Measurements from ENCODE around the gene C12orf57.
A peak's percentile ranks its signal among the peaks of the same experiment; 100 is the strongest.

The C12orf57 gene

GRCh38 chr12:6961695-6962284 lies 18.0 kb downstream of the C12orf57 start:
- peak overlapping the region; percentile 55 for H3K4me3 ChIP-seq (ENCODE audit: low read depth, low read length)
- H3K36me3 ChIP-seq = peaks cover 24% of the 10 kb centered on the region
- peak; percentile 83 for TF ChIP-seq CTCF (IDR thresholded peaks at IDR 0.05; ENCODE audit: low read depth, low read length)
- H3K9me3 ChIP-seq = no peaks in the 10 kb centered on the region
- peaks cover 35% of the 10 kb centered on the region for H3K4me1 ChIP-seq
- DNase-seq = peak; percentile 90
- H3K27me3 ChIP-seq = no peaks in the 10 kb centered on the region

- no peak for DNase-seq
- Histone ChIP-seq H3K4me3 (ENCODE audit: low read depth, low read length) (peak overlapping the region; percentile 55), H3K27me3 (no peaks in the 10 kb centered on the region), H3K36me3 (peaks cover 31% of the 10 kb centered on the region), H3K4me1 (peaks cover 35% of the 10 kb centered on the region), H3K9me3 (no peaks in the 10 kb centered on the region)
- TF ChIP-seq CTCF (IDR thresholded peaks at IDR 0.05; ENCODE audit: low read depth, low read length) = no peak
Observed at GRCh38 chr12:6962285-6963015, 18.6 kb downstream of the C12orf57 start.

GRCh38 chr12:6963016-6963731 lies 19.4 kb downstream of the C12orf57 start:
- no peak for TF ChIP-seq CTCF (IDR thresholded peaks at IDR 0.05; ENCODE audit: low read depth, low read length)
- H3K4me3 ChIP-seq (ENCODE audit: low read depth, low read length) = no peak overlapping the region
- no peaks in the 10 kb centered on the region for H3K9me3 ChIP-seq
- H3K4me1 ChIP-seq = peaks cover 35% of the 10 kb centered on the region
- peaks cover 38% of the 10 kb centered on the region for H3K36me3 ChIP-seq
- no peaks in the 10 kb centered on the region for H3K27me3 ChIP-seq
- DNase-seq = no peak

- no peak for TF ChIP-seq CTCF (IDR thresholded peaks at IDR 0.05; ENCODE audit: low read depth, low read length)
- H3K9me3 ChIP-seq = no peaks in the 10 kb centered on the region
- no peak for DNase-seq
- H3K4me3 ChIP-seq (ENCODE audit: low read depth, low read length) = no peak overlapping the region
- H3K4me1 ChIP-seq = peaks cover 35% of the 10 kb centered on the region
- H3K36me3 ChIP-seq = peaks cover 46% of the 10 kb centered on the region
- no peaks in the 10 kb centered on the region for H3K27me3 ChIP-seq
Observed at GRCh38 chr12:6963791-6964413, 20.1 kb downstream of the C12orf57 start.

- Histone ChIP-seq H3K4me1 (peaks cover 35% of the 10 kb centered on the region), H3K27me3 (no peaks in the 10 kb centered on the region), H3K36me3 (peaks cover 52% of the 10 kb centered on the region), H3K9me3 (no peaks in the 10 kb centered on the region), H3K4me3 (ENCODE audit: low read depth, low read length) (no peak overlapping the region)
- TF ChIP-seq CTCF (IDR thresholded peaks at IDR 0.05; ENCODE audit: low read depth, low read length) = no peak
- no peak for DNase-seq
Observed at GRCh38 chr12:6964605-6965025, 20.8 kb downstream of the C12orf57 start.
